Endodermal cell (in vitro differentiated cells): Measurements from ENCODE around the gene HSPA1B. TPM values are rescaled to one million over a fixed set of nuclear protein-coding genes. Genes with fewer than 3 reads are reported as not detected.
"Not testable (repeated sequence)": the region's sequence is repeated elsewhere in the genome, so short reads cannot be mapped to it uniquely, and the experiment has no call there.

Experiments
- DNase-seq: peaks from one replicate; pipeline ENCODE4 v3.0.0-alpha.2; 2017
- H3K27ac ChIP-seq: 2 replicates; pipeline ENCODE4 v1.5.1; 2013; ENCODE audit warnings: mild to moderate bottlenecking, low read depth, low read length, moderate library complexity
- H3K27me3 ChIP-seq: 2 replicates; pipeline ENCODE4 v1.6.1; 2013; ENCODE audit warnings: mild to moderate bottlenecking, low read length, moderate library complexity; ENCODE audit not compliant: insufficient read depth, control insufficient read depth, poor library complexity, severe bottlenecking
- H3K36me3 ChIP-seq: 2 replicates; pipeline ENCODE4 v1.7.0; 2013; ENCODE audit warnings: mild to moderate bottlenecking, low read length, moderate library complexity; ENCODE audit not compliant: control insufficient read depth, insufficient read depth
- H3K4me1 ChIP-seq: one replicate; pipeline ENCODE4 v1.7.0; 2013; ENCODE audit warnings: low read length; ENCODE audit not compliant: control insufficient read depth, insufficient read depth
- H3K4me3 ChIP-seq: 2 replicates; pipeline ENCODE4 v1.5.1; 2013; ENCODE audit warnings: mild to moderate bottlenecking, low read length, moderate library complexity
- H3K9ac ChIP-seq: 2 replicates; pipeline ENCODE4 v1.6.1; 2013; ENCODE audit warnings: mild to moderate bottlenecking, low read length, moderate library complexity; ENCODE audit not compliant: poor library complexity, severe bottlenecking; ENCODE audit errors: extremely low read depth
- H3K9me3 ChIP-seq: 2 replicates; pipeline ENCODE4 v1.6.1; 2013; ENCODE audit warnings: mild to moderate bottlenecking, low read length, moderate library complexity; ENCODE audit not compliant: control insufficient read depth
- H3K27ac Mint-ChIP-seq: 2 replicates; pipeline ENCODE4 v1.8.0; 2020; ENCODE audit warnings: mixed read lengths
- H3K27me3 Mint-ChIP-seq: 2 replicates; pipeline ENCODE4 v1.8.0; 2021; ENCODE audit warnings: mild to moderate bottlenecking, mixed read lengths; ENCODE audit not compliant: insufficient read depth
- H3K36me3 Mint-ChIP-seq: 2 replicates; pipeline ENCODE4 v1.8.0; 2020; ENCODE audit warnings: low read depth, mixed read lengths
- H3K4me1 Mint-ChIP-seq: 2 replicates; pipeline ENCODE4 v1.8.0; 2020; ENCODE audit warnings: mixed read lengths
- H3K4me3 Mint-ChIP-seq: 2 replicates; pipeline ENCODE4 v1.8.0; 2020; ENCODE audit warnings: mild to moderate bottlenecking, moderate library complexity, mixed read lengths
- H3K9me3 Mint-ChIP-seq: 2 replicates; pipeline ENCODE4 v1.8.0; 2020; ENCODE audit warnings: mild to moderate bottlenecking, mixed read lengths
- CTCF ChIP-seq: fragments of 200-600 bp; sonication (generic); conservative IDR thresholded peaks from 2 replicates; pipeline ENCODE4 v1.5.0; 2021; ENCODE audit warnings: antibody characterized with exemption, mild to moderate bottlenecking
- WGBS, 2 experiments: methylation state at CpG; one replicate each; pipeline versions ENCODE4 v1.1.5 to v1.1.7; 2013; ENCODE audit warnings: missing lambda C conversion rate in 2 of 2, mixed read lengths in 1 of 2; ENCODE audit not compliant: insufficient coverage in 1 of 2, insufficient read length in 1 of 2; 5-methylcytosine and 5-hydroxymethylcytosine counted together
- total RNA-seq, 2 donors: library from RNA; stranded (reverse); fragmentation: NEBNext Ultra II Directional in 1 of 2; extraction: Animal tissue kit (Norgen Biotek cat#: 25700) in 1 of 2; gene quantifications; 2 replicates in 1 of 2; 3 replicates in 1 of 2; pipeline ENCODE4 v1.2.1, GENCODE V29; 2021

The HSPA1B gene
- total RNA-seq, 2 donors from 2014 or later = 61.8 to 83.9 TPM

GRCh38 chr6:31822036-31822821 is 5.3 kb upstream of the HSPA1B start:
- WGBS, 2 experiments = 5 to 15% methylated on average over 6 to 23 of the region's 25 CpGs
- peak; percentile 88 for DNase-seq
- Mint-ChIP-seq H3K27ac (peak overlapping the region; percentile 99), H3K36me3 (peaks cover 3% of the 10 kb centered on the region), H3K27me3 (peaks cover 3% of the 10 kb centered on the region), H3K4me1 (peaks cover 53% of the 10 kb centered on the region), H3K9me3 (peaks cover 11% of the 10 kb centered on the region), H3K4me3 (peak overlapping the region; percentile 79)
- peak overlapping the region; percentile 82 for H3K27ac ChIP-seq
- peak overlapping the region; percentile 83 for H3K4me3 ChIP-seq
- no peaks in the 10 kb centered on the region for H3K4me1 ChIP-seq
- H3K9ac ChIP-seq = peak overlapping the region; percentile 64
- H3K27me3 ChIP-seq = no peaks in the 10 kb centered on the region
- H3K9me3 ChIP-seq = no peaks in the 10 kb centered on the region
- TF ChIP-seq CTCF = no peak
- H3K36me3 ChIP-seq = no peaks in the 10 kb centered on the region

GRCh38 chr6:31823592-31824196 is 3.8 kb upstream of the HSPA1B start:
- not testable (repeated sequence) for H3K9me3 Mint-ChIP-seq, DNase-seq, H3K27me3 Mint-ChIP-seq, H3K27ac ChIP-seq, H3K4me1 ChIP-seq, H3K9me3 ChIP-seq, H3K4me3 Mint-ChIP-seq, H3K36me3 ChIP-seq, H3K27me3 ChIP-seq, H3K9ac ChIP-seq, H3K4me3 ChIP-seq, H3K36me3 Mint-ChIP-seq
- Mint-ChIP-seq H3K27ac (peak overlapping the region; percentile 70), H3K4me1 (peaks cover 41% of the 10 kb centered on the region)
- WGBS, 2 experiments = 93 to 95% methylated on average over 3 to 6 of the region's 9 CpGs

GRCh38 chr6:31825553-31825952 is 2.0 kb upstream of the HSPA1B start:
- H3K36me3 ChIP-seq = no peaks in the 10 kb centered on the region
- DNase-seq = no peak
- no peaks in the 10 kb centered on the region for H3K9me3 Mint-ChIP-seq
- 82 to 85% methylated on average over 2 to 4 of the region's 4 CpGs for WGBS, 2 experiments
- peak overlapping the region; percentile 3 for H3K9ac ChIP-seq
- H3K4me1 Mint-ChIP-seq = peaks cover 37% of the 10 kb centered on the region
- H3K27ac ChIP-seq = no peak overlapping the region
- no peak for TF ChIP-seq CTCF
- H3K27ac Mint-ChIP-seq = peak overlapping the region; percentile 97
- no peak overlapping the region for H3K4me3 ChIP-seq
- no peaks in the 10 kb centered on the region for H3K27me3 Mint-ChIP-seq
- no peaks in the 10 kb centered on the region for H3K36me3 Mint-ChIP-seq
- no peaks in the 10 kb centered on the region for H3K9me3 ChIP-seq
- H3K4me3 Mint-ChIP-seq = peak overlapping the region; percentile 80
- H3K4me1 ChIP-seq = no peaks in the 10 kb centered on the region
- no peaks in the 10 kb centered on the region for H3K27me3 ChIP-seq
